Panc1 (cell line): ENCODE data around the gene GAB1. TPM values are rescaled to one million over a fixed set of nuclear protein-coding genes. Genes with fewer than 3 reads are reported as not detected.

Experiments used
- ATAC-seq: fragments of 200-7000 bp; cut with Tn5 transposase; 2 replicates; pipeline ENCODE4 v1.9.1; 2020; ENCODE audit warnings: mild to moderate bottlenecking, moderate library complexity
- BruUV-seq: library from RNA; stranded (reverse); fragments of 400-500 nt; replicated peaks from 2 replicates; lab custom pipeline; 2021; lab: Mats Ljungman, UMichigan
- CTCF ChIA-PET: fragments of 300-600 bp; sonication (Branson Sonifier 250); formaldehyde crosslinking; loops from one replicate; lab custom pipeline; 2022; ENCODE audit warnings: antibody characterized with exemption; lab: Charles Lee
- POLR2A ChIA-PET: fragments of 300-600 bp; sonication (Branson Sonifier 250); formaldehyde crosslinking; loops from one replicate; lab custom pipeline; 2022; ENCODE audit warnings: antibody characterized with exemption; lab: Charles Lee
- DNase-seq: peaks from one replicate; pipeline ENCODE4 v3.0.0-alpha.2; 2010; ENCODE audit warnings: low read depth, low spot score
- H3K27ac ChIP-seq: 2 replicates; pipeline ENCODE4 v1.5.1; 2011; ENCODE audit warnings: mild to moderate bottlenecking, low read length, inconsistent platforms
- H3K27me3 ChIP-seq: fragments of 200-500 bp; sonication (Bioruptor generic); 2 replicates; pipeline ENCODE4 v1.6.0; 2014; ENCODE audit warnings: low read length, inconsistent platforms; ENCODE audit not compliant: control insufficient read depth, insufficient read depth
- H3K36me3 ChIP-seq: fragments of 200-500 bp; sonication (Bioruptor generic); 2 replicates; pipeline ENCODE4 v1.5.1; 2014; ENCODE audit warnings: inconsistent platforms, mild to moderate bottlenecking, low read length, moderate library complexity; ENCODE audit not compliant: control insufficient read depth, insufficient read depth
- H3K4me1 ChIP-seq: 2 replicates; pipeline ENCODE4 v1.5.1; 2011; ENCODE audit warnings: inconsistent platforms, mild to moderate bottlenecking, low read length, moderate library complexity; ENCODE audit not compliant: control insufficient read depth, insufficient read depth
- H3K4me3 ChIP-seq, 2 experiments: 2 replicates each; pipeline ENCODE4 v1.5.1; 2011 to 2012; ENCODE audit warnings: low read depth in 2 of 2, low read length in 2 of 2, mild to moderate bottlenecking in 2 of 2, inconsistent platforms in 1 of 2, moderate library complexity in 1 of 2
- H3K9me3 ChIP-seq: fragments of 200-500 bp; sonication (Bioruptor generic); 2 replicates; pipeline ENCODE4 v1.5.1; 2014; ENCODE audit warnings: low read depth, mild to moderate bottlenecking, inconsistent platforms, low read length, moderate library complexity; ENCODE audit not compliant: control insufficient read depth, insufficient read depth
- POLR2AphosphoS5 ChIP-seq: IDR thresholded peaks from 2 replicates; pipeline ENCODE4 v1.6.1; 2012; ENCODE audit warnings: mild to moderate bottlenecking, low read depth, low read length, moderate library complexity
- SIN3A ChIP-seq: IDR thresholded peaks from 2 replicates; pipeline ENCODE4 v1.6.1; 2012; ENCODE audit warnings: low read depth, mild to moderate bottlenecking, low read length, moderate library complexity, borderline replicate concordance; ENCODE audit not compliant: insufficient read depth
- TCF7L2 ChIP-seq: IDR thresholded peaks from 2 replicates; pipeline ENCODE4 v1.6.1; 2011; ENCODE audit warnings: mild to moderate bottlenecking, low read depth, low read length, inconsistent platforms
- in situ Hi-C: cut with HindIII; loops from 2 replicates; pipeline ENCODE4 v1.10.0; 2016; ENCODE audit warnings: low sequenced_read_pairs, low pct_unique_long_range_greater_than_20kb
- intact Hi-C: fragments of 100-400 bp; cut with micrococcal nuclease; formaldehyde crosslinking; loops from one replicate; pipeline ENCODE4 v1.10.0; 2022; ENCODE audit not compliant: unreplicated experiment
- total RNA-seq: library from RNA; stranded (reverse); gene quantifications from one replicate; pipeline ENCODE4 v1.2.1, GENCODE V29; 2021; ENCODE audit not compliant: unreplicated experiment
- TF ChIP-seq, protein P1 (sequence below): fragments of 450-650 bp; IDR thresholded peaks from 2 replicates; pipeline ENCODE4 v1.5.1; 2017; ENCODE audit warnings: mild to moderate bottlenecking
- TF ChIP-seq, protein P2 (sequence below), 2 experiments: IDR thresholded peaks; 2 replicates each; pipeline ENCODE4 v1.6.1; 2011 to 2012; ENCODE audit warnings: low read depth in 2 of 2, control low read depth in 1 of 2, low read length in 1 of 2, mild to moderate bottlenecking in 1 of 2, moderate library complexity in 1 of 2; ENCODE audit not compliant: insufficient read depth in 1 of 2

GAB1 gene
- total RNA-seq, 1 experiment from 2014 or later = 2.8 TPM

- ChIA-PET POLR2A (no interaction called here), CTCF (no interaction called here)
- Histone ChIP-seq H3K4me3 (no peak overlapping the region), H3K27me3 (no peaks in the 10 kb centered on the region), H3K9me3 (no peaks in the 10 kb centered on the region), H3K4me1 (no peaks in the 10 kb centered on the region), H3K27ac (no peak overlapping the region), H3K36me3 (no peaks in the 10 kb centered on the region)
- in situ Hi-C loops = no loop called here
- no peak for DNase-seq
- intact Hi-C loops = no loop called here
- TF ChIP-seq, protein P1, sequence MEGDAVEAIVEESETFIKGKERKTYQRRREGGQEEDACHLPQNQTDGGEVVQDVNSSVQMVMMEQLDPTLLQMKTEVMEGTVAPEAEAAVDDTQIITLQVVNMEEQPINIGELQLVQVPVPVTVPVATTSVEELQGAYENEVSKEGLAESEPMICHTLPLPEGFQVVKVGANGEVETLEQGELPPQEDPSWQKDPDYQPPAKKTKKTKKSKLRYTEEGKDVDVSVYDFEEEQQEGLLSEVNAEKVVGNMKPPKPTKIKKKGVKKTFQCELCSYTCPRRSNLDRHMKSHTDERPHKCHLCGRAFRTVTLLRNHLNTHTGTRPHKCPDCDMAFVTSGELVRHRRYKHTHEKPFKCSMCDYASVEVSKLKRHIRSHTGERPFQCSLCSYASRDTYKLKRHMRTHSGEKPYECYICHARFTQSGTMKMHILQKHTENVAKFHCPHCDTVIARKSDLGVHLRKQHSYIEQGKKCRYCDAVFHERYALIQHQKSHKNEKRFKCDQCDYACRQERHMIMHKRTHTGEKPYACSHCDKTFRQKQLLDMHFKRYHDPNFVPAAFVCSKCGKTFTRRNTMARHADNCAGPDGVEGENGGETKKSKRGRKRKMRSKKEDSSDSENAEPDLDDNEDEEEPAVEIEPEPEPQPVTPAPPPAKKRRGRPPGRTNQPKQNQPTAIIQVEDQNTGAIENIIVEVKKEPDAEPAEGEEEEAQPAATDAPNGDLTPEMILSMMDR = no peak
- TF ChIP-seq, protein P2, sequence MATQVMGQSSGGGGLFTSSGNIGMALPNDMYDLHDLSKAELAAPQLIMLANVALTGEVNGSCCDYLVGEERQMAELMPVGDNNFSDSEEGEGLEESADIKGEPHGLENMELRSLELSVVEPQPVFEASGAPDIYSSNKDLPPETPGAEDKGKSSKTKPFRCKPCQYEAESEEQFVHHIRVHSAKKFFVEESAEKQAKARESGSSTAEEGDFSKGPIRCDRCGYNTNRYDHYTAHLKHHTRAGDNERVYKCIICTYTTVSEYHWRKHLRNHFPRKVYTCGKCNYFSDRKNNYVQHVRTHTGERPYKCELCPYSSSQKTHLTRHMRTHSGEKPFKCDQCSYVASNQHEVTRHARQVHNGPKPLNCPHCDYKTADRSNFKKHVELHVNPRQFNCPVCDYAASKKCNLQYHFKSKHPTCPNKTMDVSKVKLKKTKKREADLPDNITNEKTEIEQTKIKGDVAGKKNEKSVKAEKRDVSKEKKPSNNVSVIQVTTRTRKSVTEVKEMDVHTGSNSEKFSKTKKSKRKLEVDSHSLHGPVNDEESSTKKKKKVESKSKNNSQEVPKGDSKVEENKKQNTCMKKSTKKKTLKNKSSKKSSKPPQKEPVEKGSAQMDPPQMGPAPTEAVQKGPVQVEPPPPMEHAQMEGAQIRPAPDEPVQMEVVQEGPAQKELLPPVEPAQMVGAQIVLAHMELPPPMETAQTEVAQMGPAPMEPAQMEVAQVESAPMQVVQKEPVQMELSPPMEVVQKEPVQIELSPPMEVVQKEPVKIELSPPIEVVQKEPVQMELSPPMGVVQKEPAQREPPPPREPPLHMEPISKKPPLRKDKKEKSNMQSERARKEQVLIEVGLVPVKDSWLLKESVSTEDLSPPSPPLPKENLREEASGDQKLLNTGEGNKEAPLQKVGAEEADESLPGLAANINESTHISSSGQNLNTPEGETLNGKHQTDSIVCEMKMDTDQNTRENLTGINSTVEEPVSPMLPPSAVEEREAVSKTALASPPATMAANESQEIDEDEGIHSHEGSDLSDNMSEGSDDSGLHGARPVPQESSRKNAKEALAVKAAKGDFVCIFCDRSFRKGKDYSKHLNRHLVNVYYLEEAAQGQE (IDR thresholded peaks at IDR 0.05; ENCODE audit: insufficient read depth in 1 of 2, low read depth in 2 of 2, low read length in 1 of 2) = no peak
- TF ChIP-seq POLR2AphosphoS5 = no peak
- no TSS peak for BruUV-seq
- no peak for ATAC-seq
Observed at GRCh38 chr4:143374255-143374654, 37.6 kb downstream of the GAB1 start.

- no TSS peak for BruUV-seq
Observed at GRCh38 chr4:143374771-143375170, 38.1 kb downstream of the GAB1 start.

More at GRCh38 chr4:143374771-143375170, 38.1 kb downstream of the GAB1 start:
- Histone ChIP-seq H3K9me3 (no peaks in the 10 kb centered on the region), H3K27me3 (no peaks in the 10 kb centered on the region), H3K4me3 (no peak overlapping the region), H3K36me3 (no peaks in the 10 kb centered on the region), H3K4me1 (no peaks in the 10 kb centered on the region), H3K27ac (no peak overlapping the region)
- no peak for ATAC-seq
- DNase-seq = no peak
- intact Hi-C loops (no loop called here), in situ Hi-C loops (no loop called here)
- ChIA-PET POLR2A (no interaction called here), CTCF (no interaction called here)
- TF ChIP-seq POLR2AphosphoS5 = no peak
- TF ChIP-seq, protein P1 = no peak
- TF ChIP-seq, protein P2 (IDR thresholded peaks at IDR 0.05; ENCODE audit: insufficient read depth in 1 of 2, low read depth in 2 of 2, low read length in 1 of 2) = no peak
- TF ChIP-seq SIN3A = no peak
- TF ChIP-seq TCF7L2 = no peak
